Caco-2 (cell line): ENCODE data around the gene FBXL19. TPM values are rescaled to one million over a fixed set of nuclear protein-coding genes. Genes with fewer than 3 reads are reported as not detected.
A peak's percentile ranks its signal among the peaks of the same experiment; 100 is the strongest.

Experiments
- BruUV-seq: library from RNA; stranded (reverse); fragments of 400-500 nt; replicated peaks from 2 replicates; lab custom pipeline; 2021; lab: Mats Ljungman, UMichigan
- CTCF ChIA-PET: fragments of 300-600 bp; sonication (Branson Sonifier 250); formaldehyde crosslinking; loops from one replicate; lab custom pipeline; 2022; ENCODE audit warnings: antibody characterized with exemption; lab: Charles Lee
- POLR2A ChIA-PET: fragments of 300-600 bp; sonication (Branson Sonifier 250); formaldehyde crosslinking; loops from one replicate; lab custom pipeline; 2022; ENCODE audit warnings: antibody characterized with exemption; lab: Charles Lee
- DNase-seq, 2 experiments: peaks; one replicate each; pipeline versions ENCODE4 v3.0.0 to v3.0.0-alpha.2; 2020 to 2022
- H3K27me3 ChIP-seq: replicated peaks from 2 replicates; pipeline ENCODE4 v1.6.0; 2011; ENCODE audit warnings: low read length; ENCODE audit not compliant: control insufficient read depth, insufficient read depth
- H3K36me3 ChIP-seq: 2 replicates; pipeline ENCODE4 v1.5.1; 2011; ENCODE audit warnings: low read length; ENCODE audit not compliant: control insufficient read depth, insufficient read depth
- H3K4me1 ChIP-seq: fragments of 250-450 bp; sonication (Bioruptor Pico); 2 replicates; pipeline ENCODE4 v1.5.1; 2020; ENCODE audit warnings: mild to moderate bottlenecking
- H3K4me3 ChIP-seq: 2 replicates; pipeline ENCODE4 v1.5.1; 2011; ENCODE audit warnings: low read depth, mild to moderate bottlenecking, control low read depth, low read length
- H3K9me3 ChIP-seq: fragments of 250-450 bp; sonication (Bioruptor Pico); 2 replicates; pipeline ENCODE4 v1.5.1; 2020; ENCODE audit warnings: mild to moderate bottlenecking, moderate library complexity
- H3K27ac Mint-ChIP-seq: one replicate; pipeline ENCODE4 v1.8.0; 2022; ENCODE audit warnings: mixed read lengths; ENCODE audit not compliant: unreplicated experiment
- H3K27me3 Mint-ChIP-seq: one replicate; pipeline ENCODE4 v1.8.0; 2022; ENCODE audit warnings: mixed read lengths; ENCODE audit not compliant: insufficient read depth, unreplicated experiment
- H3K36me3 Mint-ChIP-seq: one replicate; pipeline ENCODE4 v1.8.0; 2022; ENCODE audit warnings: mild to moderate bottlenecking, mixed read lengths; ENCODE audit not compliant: insufficient read depth, unreplicated experiment
- H3K4me1 Mint-ChIP-seq: one replicate; pipeline ENCODE4 v1.8.0; 2022; ENCODE audit warnings: low read depth, mixed read lengths; ENCODE audit not compliant: unreplicated experiment
- H3K4me3 Mint-ChIP-seq: one replicate; pipeline ENCODE4 v1.8.0; 2022; ENCODE audit warnings: mild to moderate bottlenecking, moderate library complexity, mixed read lengths; ENCODE audit not compliant: unreplicated experiment
- H3K9me3 Mint-ChIP-seq: one replicate; pipeline ENCODE4 v1.8.0; 2022; ENCODE audit warnings: mixed read lengths; ENCODE audit not compliant: unreplicated experiment
- intact Hi-C: fragments of 100-400 bp; cut with micrococcal nuclease; formaldehyde crosslinking; loops from one replicate; pipeline ENCODE4 v1.10.0; 2022; ENCODE audit not compliant: unreplicated experiment
- total RNA-seq: library from RNA; stranded (reverse); gene quantifications from 2 replicates; pipeline ENCODE4 v1.2.3, GENCODE V29; 2022
- TF ChIP-seq, protein P1 (sequence below), 2 experiments: fragments of 200-600 bp in 1 of 2; IDR thresholded peaks; 1 replicate in 1 of 2; 2 replicates in 1 of 2; pipeline versions ENCODE4 v1.5.1 to v1.8.0; 2011 to 2022; ENCODE audit warnings: antibody characterized with exemption in 1 of 2, control low read depth in 1 of 2, inconsistent platforms in 1 of 2, low read depth in 1 of 2, low read length in 1 of 2, mild to moderate bottlenecking in 1 of 2, moderate library complexity in 1 of 2; ENCODE audit not compliant: insufficient read depth in 1 of 2, severe bottlenecking in 1 of 2, unreplicated experiment in 1 of 2

FBXL19 gene
- total RNA-seq, 1 experiment from 2014 or later = 20.2 TPM

DNA sequence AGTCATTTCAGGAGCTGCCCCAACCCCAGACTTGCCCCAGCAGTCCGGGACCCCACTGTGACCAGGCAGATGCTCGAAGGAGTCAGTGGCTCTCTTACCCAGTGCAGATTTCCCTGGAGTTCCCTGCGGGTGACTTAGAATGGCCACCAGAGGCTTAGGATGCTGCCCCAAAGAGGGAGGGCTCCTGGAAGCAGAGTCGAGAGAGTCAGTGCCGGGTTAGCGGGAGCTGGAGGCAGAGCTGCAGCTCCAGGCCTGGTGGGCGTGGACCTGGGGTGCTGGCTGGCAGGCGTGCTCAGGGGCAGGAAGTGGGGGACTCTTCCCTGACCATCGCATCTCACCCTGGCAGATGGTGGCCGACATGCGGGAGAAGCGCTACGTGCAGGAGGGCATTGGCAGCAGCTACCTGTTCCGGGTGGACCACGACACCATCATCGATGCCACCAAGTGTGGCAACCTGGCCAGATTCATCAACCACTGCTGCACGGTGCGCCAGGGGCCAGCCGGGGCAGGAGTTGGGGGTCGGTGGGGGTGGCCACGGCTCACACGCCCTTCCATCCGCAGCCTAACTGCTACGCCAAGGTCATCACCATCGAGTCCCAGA is 60.0 kb downstream of the FBXL19 start:
- Mint-ChIP-seq H3K36me3 (peaks cover 19% of the 10 kb centered on the region), H3K9me3 (no peaks in the 10 kb centered on the region), H3K4me3 (no peak overlapping the region), H3K27ac (no peak overlapping the region), H3K4me1 (peaks cover 6% of the 10 kb centered on the region), H3K27me3 (no peaks in the 10 kb centered on the region)
- Histone ChIP-seq H3K36me3 (no peaks in the 10 kb centered on the region), H3K4me3 (no peak overlapping the region), H3K27me3 (no peaks in the 10 kb centered on the region), H3K4me1 (peaks cover 7% of the 10 kb centered on the region), H3K9me3 (no peaks in the 10 kb centered on the region)
- intact Hi-C loops = no loop called here
- BruUV-seq = no TSS peak
- TF ChIP-seq, protein P1, sequence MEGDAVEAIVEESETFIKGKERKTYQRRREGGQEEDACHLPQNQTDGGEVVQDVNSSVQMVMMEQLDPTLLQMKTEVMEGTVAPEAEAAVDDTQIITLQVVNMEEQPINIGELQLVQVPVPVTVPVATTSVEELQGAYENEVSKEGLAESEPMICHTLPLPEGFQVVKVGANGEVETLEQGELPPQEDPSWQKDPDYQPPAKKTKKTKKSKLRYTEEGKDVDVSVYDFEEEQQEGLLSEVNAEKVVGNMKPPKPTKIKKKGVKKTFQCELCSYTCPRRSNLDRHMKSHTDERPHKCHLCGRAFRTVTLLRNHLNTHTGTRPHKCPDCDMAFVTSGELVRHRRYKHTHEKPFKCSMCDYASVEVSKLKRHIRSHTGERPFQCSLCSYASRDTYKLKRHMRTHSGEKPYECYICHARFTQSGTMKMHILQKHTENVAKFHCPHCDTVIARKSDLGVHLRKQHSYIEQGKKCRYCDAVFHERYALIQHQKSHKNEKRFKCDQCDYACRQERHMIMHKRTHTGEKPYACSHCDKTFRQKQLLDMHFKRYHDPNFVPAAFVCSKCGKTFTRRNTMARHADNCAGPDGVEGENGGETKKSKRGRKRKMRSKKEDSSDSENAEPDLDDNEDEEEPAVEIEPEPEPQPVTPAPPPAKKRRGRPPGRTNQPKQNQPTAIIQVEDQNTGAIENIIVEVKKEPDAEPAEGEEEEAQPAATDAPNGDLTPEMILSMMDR (IDR thresholded peaks at IDR 0.05; ENCODE audit: insufficient read depth in 1 of 2, low read depth in 1 of 2, low read length in 1 of 2, severe bottlenecking in 1 of 2, unreplicated experiment in 1 of 2) = no peak
- DNase-seq = no peak
- ChIA-PET CTCF (interaction anchor here (1.1 kb wide), 1 partner anchor 159 kb away, joined by 4 read pairs; no protein-coding TSS in a partner anchor), POLR2A (no interaction called here)

DNA sequence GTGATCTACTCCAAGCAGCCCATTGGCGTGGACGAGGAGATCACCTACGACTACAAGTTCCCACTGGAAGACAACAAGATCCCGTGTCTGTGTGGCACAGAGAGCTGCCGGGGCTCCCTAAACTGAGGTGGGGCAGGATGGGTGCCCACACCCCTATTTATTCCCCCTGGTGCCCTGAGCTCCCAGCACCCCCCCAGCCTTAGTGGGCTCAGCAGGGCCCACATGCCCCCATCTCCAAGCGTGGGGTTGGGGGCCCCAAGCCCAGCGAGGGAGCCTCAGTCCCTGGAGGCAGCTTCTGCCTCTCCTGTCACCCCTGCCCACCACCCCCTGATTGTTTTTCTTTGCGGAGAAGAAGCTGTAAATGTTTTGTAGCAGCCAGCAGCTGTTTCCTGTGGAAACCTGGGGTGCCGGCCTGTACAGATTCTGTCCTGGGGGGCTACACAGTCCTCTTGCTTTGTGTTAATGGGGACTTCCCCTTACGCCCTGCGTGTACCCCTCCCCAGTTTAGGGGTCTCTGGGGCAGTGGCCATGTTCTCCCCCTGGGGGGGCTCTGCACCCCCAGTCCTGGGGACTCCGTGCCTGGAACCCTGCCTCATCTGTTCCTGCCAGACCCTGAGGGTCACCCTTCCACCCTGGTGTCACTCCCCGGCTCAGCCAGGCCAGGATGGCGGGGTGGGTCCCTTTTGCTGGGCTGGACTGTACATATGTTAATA is 60.7 kb downstream of the FBXL19 start:
- Mint-ChIP-seq H3K27me3 (no peaks in the 10 kb centered on the region), H3K36me3 (peaks cover 19% of the 10 kb centered on the region), H3K27ac (no peak overlapping the region), H3K9me3 (no peaks in the 10 kb centered on the region), H3K4me1 (peaks cover 6% of the 10 kb centered on the region), H3K4me3 (no peak overlapping the region)
- TF ChIP-seq, protein P1 (IDR thresholded peaks at IDR 0.05; ENCODE audit: insufficient read depth in 1 of 2, low read depth in 1 of 2, low read length in 1 of 2, severe bottlenecking in 1 of 2, unreplicated experiment in 1 of 2) = no peak
- Histone ChIP-seq H3K36me3 (no peaks in the 10 kb centered on the region), H3K4me1 (peaks cover 7% of the 10 kb centered on the region), H3K27me3 (no peaks in the 10 kb centered on the region), H3K9me3 (no peaks in the 10 kb centered on the region), H3K4me3 (no peak overlapping the region)
- intact Hi-C loops = loop anchor here (2.0 kb wide), 2 partner anchors 33 to 113 kb away; no protein-coding TSS in a partner anchor
- no TSS peak for BruUV-seq
- CTCF ChIA-PET = interaction anchor here (0.6 to 1.9 kb wide), 10 partner anchors 11 to 459 kb away, joined by 3 to 13 read pairs (median 4); partner anchors contain the start of genes KAT8, PRSS8, ZNF646 and ZNF668
- POLR2A ChIA-PET = no interaction called here
- no peak for DNase-seq

DNA sequence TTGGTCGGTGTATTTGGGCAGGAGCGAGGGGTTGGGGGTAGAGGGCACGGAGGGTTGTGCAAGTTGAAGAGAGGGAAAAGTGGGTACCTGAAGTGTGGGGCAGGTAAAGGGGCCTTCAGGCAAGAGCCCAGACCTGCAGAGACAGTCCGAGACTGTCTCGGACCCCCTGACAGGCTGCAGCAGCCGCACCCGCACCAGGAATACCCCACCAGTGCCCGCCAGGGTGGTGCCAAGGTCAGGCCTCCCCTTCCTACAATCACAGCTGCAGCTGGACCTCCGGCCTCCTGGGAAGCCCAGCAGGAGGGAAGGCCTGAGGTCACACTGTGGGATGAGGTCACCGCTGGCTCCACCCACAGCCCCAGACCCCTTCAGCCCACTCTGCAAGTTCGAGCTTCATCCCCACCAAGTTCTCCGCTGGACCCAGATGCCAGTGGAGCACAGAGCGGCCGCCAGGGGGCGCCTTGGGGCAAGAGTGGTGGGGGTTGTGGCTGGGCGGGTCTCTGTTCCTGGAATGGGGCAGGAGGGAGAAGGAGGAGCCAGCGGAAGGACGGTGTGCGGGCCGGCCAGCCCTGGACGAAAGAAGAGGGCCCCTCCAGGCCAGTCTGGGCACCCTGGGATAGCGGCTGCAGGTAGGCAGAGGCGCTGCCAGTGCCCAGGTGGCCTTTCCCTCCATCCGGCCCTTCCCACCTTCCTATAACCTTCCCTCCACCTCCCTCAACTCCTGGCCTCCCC is 61.5 kb downstream of the FBXL19 start, which contains the start of gene HSD3B7:
Gene HSD3B7, plus strand, starts transcription at position 539 of the 732 bp plus-strand sequence. CDS start 452 bp downstream, outside the sequence.
- Mint-ChIP-seq H3K27me3 (no peaks in the 10 kb centered on the region), H3K36me3 (peaks cover 19% of the 10 kb centered on the region), H3K9me3 (no peaks in the 10 kb centered on the region), H3K27ac (no peak within 1 kb of the TSS), H3K4me3 (peak within 1 kb of the TSS; percentile 59), H3K4me1 (peaks cover 6% of the 10 kb centered on the region)
- 0 out of 2 replicates have a peak within 1 kb of the TSS, but pooled peaks have one; percentile 15 for H3K4me3 ChIP-seq
- TF ChIP-seq, protein P1 (IDR thresholded peaks at IDR 0.05; ENCODE audit: insufficient read depth in 1 of 2, low read depth in 1 of 2, low read length in 1 of 2, severe bottlenecking in 1 of 2, unreplicated experiment in 1 of 2) = peak; percentile 83 to 93
- peak; percentile 83 to 90 for DNase-seq
- H3K36me3 ChIP-seq = no peaks in the 10 kb centered on the region
- ChIA-PET CTCF (interaction anchor here (0.6 to 1.9 kb wide), 9 partner anchors 12 to 458 kb away, joined by 3 to 13 read pairs (median 5); partner anchors contain the start of genes KAT8, PRSS8, ZNF646 and ZNF668), POLR2A (no interaction called here)
- no peaks in the 10 kb centered on the region for H3K9me3 ChIP-seq
- peaks cover 7% of the 10 kb centered on the region for H3K4me1 ChIP-seq
- no peaks in the 10 kb centered on the region for H3K27me3 ChIP-seq
- no TSS peak for BruUV-seq
- intact Hi-C loops = loop anchor here (2.0 to 5.0 kb wide), 3 partner anchors 32 to 157 kb away; no protein-coding TSS in a partner anchor
